Neuron (in vitro differentiated cells): Measurements from ENCODE around the gene C10orf88.
"Not testable (repeated sequence)": the region's sequence is repeated elsewhere in the genome, so short reads cannot be mapped to it uniquely, and the experiment has no call there.

Experiments used
- H2AFZ ChIP-seq: one replicate; pipeline ENCODE4 v1.6.1; 2013; ENCODE audit warnings: low read depth, mild to moderate bottlenecking, inconsistent platforms, low read length, moderate library complexity
- H3K27me3 ChIP-seq: one replicate; pipeline ENCODE4 v1.6.1; 2013; ENCODE audit warnings: low read length; ENCODE audit not compliant: insufficient read depth
- H3K36me3 ChIP-seq: one replicate; pipeline ENCODE4 v1.6.1; 2013; ENCODE audit warnings: low read length; ENCODE audit not compliant: insufficient read depth
- H3K4me1 ChIP-seq: one replicate; pipeline ENCODE4 v1.6.1; 2013; ENCODE audit warnings: low read length; ENCODE audit not compliant: insufficient read depth
- H3K4me3 ChIP-seq: 2 replicates; pipeline ENCODE4 v1.5.1; 2013; ENCODE audit warnings: mild to moderate bottlenecking, low read length, moderate library complexity
- H3K9me3 ChIP-seq: one replicate; pipeline ENCODE4 v1.6.1; 2013; ENCODE audit warnings: low read length

Gene C10orf88

DNA sequence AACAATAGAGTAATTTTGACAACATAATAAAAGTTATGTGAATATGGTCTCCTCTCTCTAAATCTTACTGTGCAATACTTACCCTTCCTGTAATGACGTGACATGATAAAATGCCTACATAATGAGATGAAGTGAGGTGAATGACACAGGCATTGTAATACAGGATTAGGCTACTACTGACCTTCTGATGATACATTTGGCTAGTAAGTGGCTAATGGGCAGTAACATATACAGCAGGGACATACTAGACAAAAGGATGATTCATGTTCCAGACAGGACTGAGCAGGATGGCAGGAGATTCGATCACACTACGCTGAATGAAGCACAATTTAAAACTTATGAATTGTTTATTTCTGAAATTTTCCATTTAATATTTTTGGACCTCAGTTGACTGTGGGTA, 4.7 kb downstream of the C10orf88 start:
- H3K4me3 ChIP-seq = no peak overlapping the region
- no peaks in the 10 kb centered on the region for H3K27me3 ChIP-seq
- peaks cover 7% of the 10 kb centered on the region for H3K4me1 ChIP-seq
- no peaks in the 10 kb centered on the region for H3K9me3 ChIP-seq
- peaks cover 47% of the 10 kb centered on the region for H3K36me3 ChIP-seq
- no peak overlapping the region for H2AFZ ChIP-seq

DNA sequence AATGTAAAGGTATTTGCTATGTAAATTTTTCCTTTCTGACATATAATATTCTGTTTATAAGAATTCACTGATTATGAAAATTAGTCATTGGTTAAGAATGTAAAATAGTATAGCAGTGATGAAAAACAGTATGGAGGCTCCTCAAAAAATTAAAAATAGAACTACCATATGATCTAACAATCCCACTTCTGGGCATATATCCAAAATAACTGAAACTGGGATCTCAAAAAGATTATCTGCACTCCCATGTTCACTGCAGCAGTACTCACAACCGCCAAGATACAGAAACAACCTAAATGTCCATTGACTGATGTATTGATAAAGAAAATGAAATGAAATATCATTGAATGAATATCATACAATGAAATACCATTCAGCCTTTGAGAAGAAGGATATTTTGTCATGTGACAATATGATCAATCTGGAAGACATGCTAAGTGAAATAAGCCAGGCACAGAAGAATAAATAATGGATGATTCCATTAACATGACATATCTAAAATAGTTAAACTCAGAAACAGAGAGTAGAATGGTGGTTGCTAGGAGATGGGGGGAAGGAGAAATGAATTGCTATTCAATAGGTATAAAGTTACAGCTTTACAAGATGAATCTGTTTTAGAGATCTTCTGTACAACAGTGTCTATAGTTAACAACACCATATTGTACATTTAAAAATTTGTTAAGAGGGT, 14.0 kb downstream of the C10orf88 start:
- no peaks in the 10 kb centered on the region for H3K27me3 ChIP-seq
- H3K9me3 ChIP-seq = no peaks in the 10 kb centered on the region
- H3K4me1 ChIP-seq = peaks cover 8% of the 10 kb centered on the region
- H3K36me3 ChIP-seq = peaks cover 17% of the 10 kb centered on the region
- no peak overlapping the region for H2AFZ ChIP-seq
- no peak overlapping the region for H3K4me3 ChIP-seq

DNA sequence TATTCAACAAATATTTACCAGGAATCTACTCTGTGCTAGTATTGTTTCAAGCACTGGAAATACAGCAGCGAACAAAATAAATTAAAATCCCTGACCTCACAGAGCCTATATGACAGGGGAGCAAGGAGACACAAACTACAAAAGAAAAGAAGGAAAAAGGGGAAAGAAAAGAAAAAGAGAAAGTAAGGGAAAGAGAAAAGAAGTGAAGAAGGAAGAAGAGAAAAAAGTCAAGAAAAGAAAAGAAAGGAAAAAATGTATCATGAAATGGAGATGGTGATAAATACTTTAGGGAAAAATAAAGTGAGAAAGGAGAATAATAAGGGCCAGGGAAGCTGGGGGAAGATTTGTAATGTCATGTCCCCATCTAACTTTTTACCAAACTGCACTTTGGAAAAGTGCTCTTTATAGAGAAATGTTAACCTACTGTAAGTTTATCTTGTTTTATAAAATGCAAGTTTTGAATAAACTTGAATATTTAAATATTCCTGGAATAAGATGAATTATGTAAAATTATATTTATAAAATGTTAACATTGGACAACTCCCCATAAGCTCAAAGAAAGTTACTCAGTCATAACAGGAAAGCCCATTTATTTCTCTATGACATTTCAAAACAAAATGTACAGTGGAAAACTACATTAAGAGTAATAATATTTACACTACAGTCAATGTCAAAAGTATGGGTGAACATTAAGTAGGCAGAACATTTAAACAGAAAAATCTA, 14.7 kb downstream of the C10orf88 start:
- Histone ChIP-seq H2AFZ (no peak overlapping the region), H3K27me3 (no peaks in the 10 kb centered on the region), H3K4me3 (no peak overlapping the region), H3K36me3 (peaks cover 17% of the 10 kb centered on the region), H3K4me1 (peaks cover 8% of the 10 kb centered on the region), H3K9me3 (no peaks in the 10 kb centered on the region)

DNA sequence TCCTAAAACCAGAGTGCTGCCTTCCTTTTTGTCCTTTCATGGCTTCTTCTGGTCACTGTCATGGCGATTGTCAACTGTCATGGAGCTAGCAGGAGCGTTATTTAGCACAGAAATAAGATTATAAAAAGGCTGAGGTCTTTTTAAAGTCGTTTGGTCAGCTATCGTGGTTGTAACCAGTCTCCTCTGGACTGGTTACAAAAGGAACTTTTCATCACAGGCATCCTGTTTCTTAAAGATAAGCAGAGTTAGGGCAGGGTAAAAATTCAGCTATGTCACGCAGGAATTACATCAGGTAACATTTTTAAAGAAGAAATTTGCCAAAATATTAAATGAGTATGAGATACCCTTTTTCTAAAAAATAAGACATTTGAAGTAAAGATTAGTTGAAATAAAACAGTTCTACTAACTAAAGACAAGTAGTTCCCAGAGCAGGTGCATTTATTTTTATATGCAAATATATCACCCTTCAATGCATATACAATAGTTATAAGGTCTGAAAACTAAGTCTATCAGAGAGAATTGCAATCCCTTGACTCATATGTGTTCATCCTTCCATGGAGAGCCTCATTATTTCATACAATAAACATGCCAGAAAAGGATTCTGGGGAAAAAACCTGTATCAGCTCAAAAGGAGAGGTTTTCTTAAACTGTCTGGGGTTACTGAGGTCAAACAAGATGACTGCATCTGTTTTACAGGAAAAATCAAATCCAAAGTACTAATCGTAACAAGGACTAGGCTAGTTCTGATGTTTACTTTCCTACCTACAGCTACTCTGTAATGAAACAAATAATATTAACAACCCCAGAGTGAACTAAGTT, 22.7 kb downstream of the C10orf88 start:
- Histone ChIP-seq H3K27me3 (no peaks in the 10 kb centered on the region), H2AFZ (no peak overlapping the region), H3K36me3 (peaks cover 4% of the 10 kb centered on the region), H3K4me1 (peaks cover 5% of the 10 kb centered on the region), H3K9me3 (no peaks in the 10 kb centered on the region), H3K4me3 (no peak overlapping the region)

DNA sequence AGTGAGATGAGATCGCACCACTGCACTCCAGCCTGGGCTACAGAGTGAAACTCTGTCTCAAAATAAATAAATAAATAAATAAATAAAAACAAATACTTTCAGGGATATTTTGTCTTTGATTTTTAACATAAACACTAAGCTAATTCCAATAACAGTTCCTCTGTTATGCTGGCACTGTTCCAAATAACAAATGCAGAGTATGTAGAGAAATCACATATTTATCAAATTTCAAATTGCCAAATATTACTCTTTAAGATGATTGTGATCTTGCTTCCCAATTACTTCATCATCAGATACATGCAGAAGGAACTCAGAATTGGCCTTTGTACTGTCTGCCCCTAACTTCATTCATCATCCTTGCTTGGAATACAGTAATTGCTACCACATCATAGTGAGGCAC, 23.9 kb downstream of the C10orf88 start:
- Histone ChIP-seq H3K27me3 (no peaks in the 10 kb centered on the region), H3K9me3 (no peaks in the 10 kb centered on the region), H2AFZ (no peak overlapping the region), H3K36me3 (peaks cover 4% of the 10 kb centered on the region), H3K4me3 (no peak overlapping the region), H3K4me1 (peaks cover 5% of the 10 kb centered on the region)

DNA sequence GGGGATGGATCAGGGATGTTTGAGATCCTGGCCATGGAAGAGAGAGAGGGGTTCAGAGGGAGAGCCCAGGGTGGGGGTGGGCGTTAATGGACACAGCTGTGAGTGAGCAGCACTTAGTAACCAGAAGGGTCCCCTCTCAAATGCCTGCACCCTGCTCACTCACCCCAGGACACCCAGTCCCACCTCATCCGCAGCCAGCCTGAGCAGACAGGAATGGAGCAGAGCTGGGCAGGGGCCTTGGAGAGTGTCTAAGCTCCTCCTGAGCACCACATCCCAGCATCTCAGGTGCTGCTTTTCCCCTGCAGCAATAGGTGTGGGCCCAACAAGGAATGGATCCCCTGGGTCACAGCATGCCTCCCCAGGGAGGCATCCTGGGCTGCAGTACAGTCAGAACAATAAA, 38.3 kb downstream of the C10orf88 start:
- Histone ChIP-seq H3K27me3 (no peaks in the 10 kb centered on the region), H2AFZ (no peak overlapping the region), H3K9me3 (no peaks in the 10 kb centered on the region), H3K36me3 (no peaks in the 10 kb centered on the region), H3K4me1 (no peaks in the 10 kb centered on the region), H3K4me3 (no peak overlapping the region)

DNA sequence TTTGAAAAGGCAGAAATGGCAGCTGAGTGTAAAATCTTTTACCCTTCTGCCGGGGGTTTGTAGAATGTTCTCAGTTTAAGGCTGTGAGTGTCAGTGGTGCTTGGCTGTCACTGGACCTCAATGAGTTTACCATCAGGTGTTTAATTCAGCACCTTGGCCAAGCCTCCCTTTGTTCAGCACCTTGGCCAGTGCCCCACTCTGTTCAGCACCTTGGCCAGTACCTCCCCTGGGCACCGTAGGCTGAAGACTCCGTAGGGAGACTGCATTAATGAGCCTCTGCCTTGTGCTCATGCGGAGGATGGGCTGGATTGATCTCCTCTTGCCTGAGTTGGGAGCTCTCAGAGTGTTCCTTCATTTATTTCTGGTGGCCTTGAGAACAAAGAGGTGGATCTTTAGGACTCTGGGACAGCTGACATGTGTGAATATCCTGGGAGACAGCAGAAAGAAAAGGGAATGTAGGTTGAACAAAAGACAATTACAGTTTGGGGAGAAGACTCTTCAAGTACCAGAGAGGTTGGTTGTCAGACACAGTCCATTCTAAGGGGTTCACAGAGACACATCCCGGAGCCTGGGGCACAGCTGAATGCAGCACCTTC, 42.0 kb downstream of the C10orf88 start:
- no peaks in the 10 kb centered on the region for H3K4me1 ChIP-seq
- H3K4me3 ChIP-seq = no peak overlapping the region
- H3K36me3 ChIP-seq = no peaks in the 10 kb centered on the region
- H3K9me3 ChIP-seq = no peaks in the 10 kb centered on the region
- peaks cover 5% of the 10 kb centered on the region for H3K27me3 ChIP-seq
- no peak overlapping the region for H2AFZ ChIP-seq

DNA sequence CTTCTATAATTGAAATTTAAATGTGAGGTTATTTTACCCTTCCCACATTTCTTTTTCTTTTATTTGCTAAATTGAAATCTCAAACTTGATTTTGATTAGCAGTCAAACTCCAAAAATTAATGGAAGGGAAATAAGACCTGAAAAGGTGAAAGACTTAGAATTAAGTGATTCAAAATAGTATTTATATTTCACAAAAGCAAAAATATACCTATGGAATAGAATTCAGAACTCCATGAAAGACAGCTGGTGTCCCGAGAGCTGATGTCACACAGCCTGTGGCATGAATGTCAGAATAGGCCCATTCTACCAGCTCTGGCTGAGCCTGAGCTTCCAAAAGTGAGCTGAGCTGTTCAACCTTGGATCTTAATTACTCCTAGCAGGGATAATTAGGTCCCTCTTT, 43.7 kb downstream of the C10orf88 start, which contains the start of gene FAM24A:
TSS of gene FAM24A (plus strand) at position 301 of the 400 bp plus-strand sequence. CDS start 1,025 bp downstream, outside the sequence.
- Histone ChIP-seq H3K4me1 (no peaks in the 10 kb centered on the region), H3K9me3 (no peaks in the 10 kb centered on the region), H3K36me3 (no peaks in the 10 kb centered on the region), H3K4me3 (no peak within 1 kb of the TSS), H2AFZ (no peak within 1 kb of the TSS), H3K27me3 (peaks cover 5% of the 10 kb centered on the region)

DNA sequence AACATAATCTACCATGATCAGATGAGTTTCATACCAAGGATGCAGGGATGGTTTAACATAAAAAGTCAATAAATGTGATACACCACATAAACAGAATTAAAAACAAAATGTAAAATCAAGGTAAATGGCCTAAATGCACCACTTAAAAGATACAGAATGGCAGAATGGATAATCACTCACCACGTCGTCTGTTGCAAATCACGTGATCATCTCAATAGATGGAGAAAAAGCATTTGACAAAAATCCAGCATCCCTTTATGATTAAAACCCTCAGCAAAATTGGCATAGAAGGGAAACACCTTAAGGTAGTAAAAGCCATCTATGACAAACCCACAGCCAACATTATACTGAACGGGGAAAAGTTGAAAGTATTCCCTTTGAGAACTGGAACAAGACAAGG, 50.2 kb downstream of the C10orf88 start:
- not testable (repeated sequence) for H3K4me3 ChIP-seq, H3K4me1 ChIP-seq, H2AFZ ChIP-seq, H3K36me3 ChIP-seq, H3K9me3 ChIP-seq, H3K27me3 ChIP-seq

DNA sequence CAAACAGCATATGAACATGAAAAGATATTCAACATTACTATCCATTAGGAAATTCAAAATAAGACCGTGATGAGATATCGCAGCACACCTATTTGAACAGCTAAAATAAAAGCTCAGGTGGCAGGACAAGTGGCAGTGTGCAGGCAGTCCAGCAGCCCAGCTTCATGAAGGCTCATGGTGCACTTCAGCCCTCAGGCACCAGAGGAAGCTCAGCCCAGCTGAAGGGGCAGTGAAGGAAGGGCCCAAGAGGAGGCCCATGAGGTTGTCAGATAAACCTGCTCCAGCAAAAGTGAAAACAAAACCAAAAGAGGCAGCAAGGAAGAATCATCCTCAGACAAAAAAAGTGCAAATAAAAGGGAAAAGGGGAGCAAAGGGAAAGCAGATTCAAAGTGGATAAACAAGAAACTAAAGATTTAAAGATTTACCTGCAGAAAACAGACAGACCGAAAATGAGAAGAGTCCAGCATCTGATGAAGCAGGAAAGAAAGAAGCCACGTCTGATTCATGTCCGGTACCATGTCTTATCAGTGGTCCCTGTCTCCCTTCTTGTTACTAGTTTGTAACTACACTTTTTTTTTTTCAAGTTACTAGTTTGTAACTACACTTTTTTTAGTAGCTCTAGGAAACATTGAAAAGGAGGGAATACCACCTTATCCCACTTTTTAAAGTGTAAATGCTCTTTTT, 59.6 kb downstream of the C10orf88 start:
- H3K36me3 ChIP-seq = no peaks in the 10 kb centered on the region
- H3K9me3 ChIP-seq = no peaks in the 10 kb centered on the region
- no peak overlapping the region for H2AFZ ChIP-seq
- H3K27me3 ChIP-seq = peaks cover 4% of the 10 kb centered on the region
- no peaks in the 10 kb centered on the region for H3K4me1 ChIP-seq
- H3K4me3 ChIP-seq = no peak overlapping the region

DNA sequence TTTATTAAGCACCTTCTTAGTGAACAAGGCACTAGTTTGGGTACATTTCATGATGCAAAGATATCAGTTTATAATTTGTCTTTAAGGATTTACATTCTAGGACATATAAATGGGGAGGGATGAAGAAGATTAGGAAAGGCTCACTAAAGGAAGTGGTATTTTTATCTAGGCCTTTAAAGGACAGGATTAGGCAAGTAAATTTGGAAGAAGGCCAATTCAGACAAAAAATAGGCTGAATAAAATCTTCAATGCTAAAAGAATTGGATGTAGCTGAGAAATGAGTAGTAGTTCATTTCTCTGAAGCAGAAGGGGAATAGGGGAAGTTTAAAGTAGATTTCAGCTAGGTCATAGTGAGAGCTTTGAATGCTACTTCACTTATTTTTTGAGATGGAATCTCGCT, 69.9 kb downstream of the C10orf88 start:
- no peaks in the 10 kb centered on the region for H3K9me3 ChIP-seq
- no peak overlapping the region for H2AFZ ChIP-seq
- no peak overlapping the region for H3K4me3 ChIP-seq
- peaks cover 15% of the 10 kb centered on the region for H3K27me3 ChIP-seq
- no peaks in the 10 kb centered on the region for H3K4me1 ChIP-seq
- H3K36me3 ChIP-seq = no peaks in the 10 kb centered on the region

DNA sequence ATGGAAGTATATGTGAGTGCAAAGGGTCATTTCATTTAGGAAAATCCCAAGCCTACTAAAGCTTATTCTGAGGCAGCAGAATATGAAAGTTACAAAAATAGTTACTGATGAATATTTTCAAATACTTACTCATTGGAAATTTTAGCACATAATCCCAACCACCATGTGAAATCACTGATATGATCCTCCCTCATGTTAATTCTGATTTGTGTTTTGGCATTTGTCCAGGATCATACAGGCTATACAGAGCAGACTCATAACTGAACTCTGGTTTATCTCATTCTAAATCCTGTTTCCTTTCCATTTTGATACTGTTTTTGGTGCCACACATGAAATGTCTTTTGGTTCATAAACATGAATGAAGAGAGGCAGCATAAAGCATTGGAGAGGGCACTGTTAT, 71.3 kb downstream of the C10orf88 start:
- Histone ChIP-seq H3K4me3 (no peak overlapping the region), H2AFZ (no peak overlapping the region), H3K4me1 (no peaks in the 10 kb centered on the region), H3K9me3 (no peaks in the 10 kb centered on the region), H3K27me3 (peaks cover 15% of the 10 kb centered on the region), H3K36me3 (no peaks in the 10 kb centered on the region)
